RWPE2 (cell line): ENCODE data around the gene CALR3.

Source experiments
- ATAC-seq: fragments of 200-7000 bp; cut with Tn5 transposase; 3 replicates; pipeline ENCODE4 v1.9.1; 2021; ENCODE audit warnings: low read depth
- DNase-seq: peaks from one replicate; pipeline ENCODE4 v3.0.0-alpha.2; 2020; ENCODE audit warnings: low spot score
- H3K27ac ChIP-seq: fragments of 450-650 bp; 2 replicates; pipeline ENCODE4 v1.5.1; 2017; ENCODE audit warnings: mild to moderate bottlenecking; ENCODE audit not compliant: poor library complexity, severe bottlenecking
- H3K27me3 ChIP-seq: fragments of 250-450 bp; sonication (Bioruptor Pico); 2 replicates; pipeline ENCODE4 v1.5.1; 2021; ENCODE audit warnings: mild to moderate bottlenecking, moderate library complexity; ENCODE audit not compliant: insufficient read depth, poor library complexity, severe bottlenecking
- H3K36me3 ChIP-seq: fragments of 250-450 bp; sonication (Bioruptor Pico); 2 replicates; pipeline ENCODE4 v1.5.1; 2020; ENCODE audit warnings: low read depth, mild to moderate bottlenecking, moderate library complexity
- H3K4me1 ChIP-seq: fragments of 250-450 bp; sonication (Bioruptor Pico); 2 replicates; pipeline ENCODE4 v1.5.1; 2021; ENCODE audit warnings: mild to moderate bottlenecking, moderate library complexity; ENCODE audit not compliant: insufficient read depth, poor library complexity, severe bottlenecking
- H3K4me3 ChIP-seq: fragments of 250-450 bp; sonication (Bioruptor Pico); 2 replicates; pipeline ENCODE4 v1.5.1; 2021; ENCODE audit warnings: mild to moderate bottlenecking, moderate library complexity; ENCODE audit not compliant: severe bottlenecking
- H3K9me3 ChIP-seq: fragments of 250-450 bp; sonication (Bioruptor Pico); 2 replicates; pipeline ENCODE4 v1.5.1; 2021; ENCODE audit warnings: mild to moderate bottlenecking, moderate library complexity; ENCODE audit not compliant: severe bottlenecking
- CTCF ChIP-seq: fragments of 450-650 bp; IDR thresholded peaks from one replicate; pipeline ENCODE4 v1.5.1; 2017; ENCODE audit warnings: mild to moderate bottlenecking, moderate library complexity; ENCODE audit not compliant: poor library complexity, severe bottlenecking

The CALR3 gene

GRCh38 chr19:16442386-16443276, 53.3 kb downstream of the CALR3 start:
- ATAC-seq: no peak
- H3K27me3 ChIP-seq: no peaks in the 10 kb centered on the region
- peaks cover 22% of the 10 kb centered on the region for H3K36me3 ChIP-seq
- H3K4me1 ChIP-seq: peaks cover 7% of the 10 kb centered on the region
- no peak overlapping the region for H3K27ac ChIP-seq
- no peak for DNase-seq
- no peak overlapping the region for H3K4me3 ChIP-seq
- no peak for TF ChIP-seq CTCF
- no peaks in the 10 kb centered on the region for H3K9me3 ChIP-seq

- ATAC-seq (no peak), DNase-seq (no peak)
- no peaks in the 10 kb centered on the region for H3K9me3 ChIP-seq
- no peak overlapping the region for H3K27ac ChIP-seq
- H3K36me3 ChIP-seq: peaks cover 29% of the 10 kb centered on the region
- H3K27me3 ChIP-seq: no peaks in the 10 kb centered on the region
- H3K4me1 ChIP-seq: no peaks in the 10 kb centered on the region
- H3K4me3 ChIP-seq: no peak overlapping the region
- TF ChIP-seq CTCF: peak; percentile 19
Measured at GRCh38 chr19:16441661-16442162, 54.3 kb downstream of the CALR3 start.

GRCh38 chr19:16436780-16437332, 59.1 kb downstream of the CALR3 start:
- ATAC-seq (no peak), DNase-seq (no peak)
- H3K36me3 ChIP-seq: peaks cover 58% of the 10 kb centered on the region
- no peak for TF ChIP-seq CTCF
- H3K9me3 ChIP-seq: no peaks in the 10 kb centered on the region
- H3K27ac ChIP-seq: no peak overlapping the region
- no peaks in the 10 kb centered on the region for H3K27me3 ChIP-seq
- H3K4me3 ChIP-seq: no peak overlapping the region
- no peaks in the 10 kb centered on the region for H3K4me1 ChIP-seq

- Histone ChIP-seq H3K27me3 (no peaks in the 10 kb centered on the region), H3K27ac (no peak overlapping the region), H3K36me3 (peaks cover 63% of the 10 kb centered on the region), H3K4me3 (no peak overlapping the region), H3K4me1 (no peaks in the 10 kb centered on the region), H3K9me3 (no peaks in the 10 kb centered on the region)
- DNase-seq (no peak), ATAC-seq (no peak)
- no peak for TF ChIP-seq CTCF
Measured at GRCh38 chr19:16435999-16436650, 59.8 kb downstream of the CALR3 start.
